GM13977 (cell line): Measurements from ENCODE around the gene SLC2A4RG.

Experiments used
- DNase-seq: peaks from one replicate; pipeline ENCODE4 v3.0.0; 2012; ENCODE audit warnings: low spot score
- CTCF ChIP-seq: IDR thresholded peaks from 2 replicates; pipeline ENCODE4 v1.5.1; 2012; ENCODE audit warnings: mild to moderate bottlenecking, control low read depth; ENCODE audit not compliant: insufficient read depth; ENCODE audit errors: extremely low read depth, missing control alignments
- in situ Hi-C: fragments of 300-500 bp; cut with MboI; formaldehyde crosslinking; loops from one replicate; pipeline ENCODE4 v1.12.0; 2022; ENCODE audit warnings: low sequenced_read_pairs, low pct_unique_long_range_greater_than_20kb, mixed read lengths, inconsistent platforms; ENCODE audit not compliant: unreplicated experiment

The SLC2A4RG gene

GRCh38 chr20:63742381-63743024, 2.9 kb downstream of the SLC2A4RG start:
- in situ Hi-C loops, result no loop called here
- TF ChIP-seq CTCF, result no peak
- no peak for DNase-seq

GRCh38 chr20:63743210-63743970, 3.8 kb downstream of the SLC2A4RG start:
- in situ Hi-C loops, result no loop called here
- peak; percentile 22 for DNase-seq
- no peak for TF ChIP-seq CTCF

GRCh38 chr20:63744158-63744557, 4.6 kb downstream of the SLC2A4RG start:
- in situ Hi-C loops, result no loop called here
- no peak for TF ChIP-seq CTCF
- peak; percentile 26 for DNase-seq

GRCh38 chr20:63744574-63745423, 5.2 kb downstream of the SLC2A4RG start:
- DNase-seq, result peak; percentile 15
- in situ Hi-C loops, result no loop called here
- TF ChIP-seq CTCF, result no peak

- no peak for TF ChIP-seq CTCF
- peak; percentile 16 for DNase-seq
- in situ Hi-C loops, result no loop called here
Observed at GRCh38 chr20:63745424-63745805, 5.8 kb downstream of the SLC2A4RG start.

GRCh38 chr20:63745961-63746731, 6.6 kb downstream of the SLC2A4RG start:
- in situ Hi-C loops, result no loop called here
- peak; percentile 30 for DNase-seq
- no peak for TF ChIP-seq CTCF
